Mesendoderm (in vitro differentiated cells): ENCODE measurements around the gene BSN.
"Not testable (repeated sequence)": the region's sequence is repeated elsewhere in the genome, so short reads cannot be mapped to it uniquely, and the experiment has no call there.

Source experiments
- DNase-seq: peaks from one replicate; pipeline ENCODE4 v3.0.0; 2013
- H2AK5ac ChIP-seq: 2 replicates; pipeline ENCODE4 v1.6.1; 2013; ENCODE audit warnings: low read length, inconsistent platforms
- H2BK120ac ChIP-seq: 2 replicates; pipeline ENCODE4 v1.6.1; 2013; ENCODE audit warnings: low read depth, mild to moderate bottlenecking, low read length, moderate library complexity, mixed read lengths
- H2BK15ac ChIP-seq: replicated peaks from 2 replicates; pipeline ENCODE4 v1.6.1; 2013; ENCODE audit warnings: low read depth, mild to moderate bottlenecking, moderate library complexity
- H2BK5ac ChIP-seq: 2 replicates; pipeline ENCODE4 v1.6.1; 2013; ENCODE audit warnings: low read length, inconsistent platforms
- H3K18ac ChIP-seq: 2 replicates; pipeline ENCODE4 v1.6.1; 2013; ENCODE audit warnings: mild to moderate bottlenecking, low read length, mixed read lengths
- H3K23ac ChIP-seq: one replicate; pipeline ENCODE4 v1.6.1; 2013; ENCODE audit warnings: low read length
- H3K27ac ChIP-seq: 2 replicates; pipeline ENCODE4 v1.5.1; 2013; ENCODE audit warnings: low read depth, mild to moderate bottlenecking, inconsistent platforms, low read length, moderate library complexity
- H3K27me3 ChIP-seq: 2 replicates; pipeline ENCODE4 v1.6.1; 2013; ENCODE audit warnings: low read length, control low read depth, mild to moderate bottlenecking, inconsistent platforms; ENCODE audit not compliant: insufficient read depth, poor library complexity
- H3K36me3 ChIP-seq: 2 replicates; pipeline ENCODE4 v1.6.1; 2013; ENCODE audit warnings: low read length, inconsistent platforms; ENCODE audit not compliant: control insufficient read depth, insufficient read depth
- H3K4ac ChIP-seq: one replicate; pipeline ENCODE4 v1.6.1; 2013; ENCODE audit warnings: low read depth, mild to moderate bottlenecking, low read length, moderate library complexity
- H3K4me1 ChIP-seq: 2 replicates; pipeline ENCODE4 v1.6.1; 2013; ENCODE audit warnings: low read depth, low read length, inconsistent platforms; ENCODE audit not compliant: control insufficient read depth
- H3K4me2 ChIP-seq: 2 replicates; pipeline ENCODE4 v1.6.1; 2013; ENCODE audit warnings: low read length
- H3K4me3 ChIP-seq: 2 replicates; pipeline ENCODE4 v1.5.1; 2013; ENCODE audit warnings: mild to moderate bottlenecking, low read length
- H3K56ac ChIP-seq: one replicate; pipeline ENCODE4 v1.6.1; 2013; ENCODE audit warnings: low read length
- H3K79me1 ChIP-seq: 2 replicates; pipeline ENCODE4 v1.6.1; 2013; ENCODE audit warnings: low read length, inconsistent platforms
- H3K79me2 ChIP-seq: 2 replicates; pipeline ENCODE4 v1.6.1; 2013; ENCODE audit warnings: mild to moderate bottlenecking, low read length; ENCODE audit not compliant: control insufficient read depth, insufficient read depth
- H3K9ac ChIP-seq: 2 replicates; pipeline ENCODE4 v1.6.1; 2013; ENCODE audit warnings: low read length, inconsistent platforms
- H4K5ac ChIP-seq: one replicate; pipeline ENCODE4 v1.6.1; 2013; ENCODE audit warnings: low read length
- H4K8ac ChIP-seq: one replicate; pipeline ENCODE4 v1.6.1; 2013; ENCODE audit warnings: low read depth, mild to moderate bottlenecking, control low read depth, low read length, moderate library complexity
- WGBS: extraction: QIAGEN DNeasy Blood & Tissue Kit; methylation state at CpG from one replicate; pipeline ENCODE4 v1.1.7; 2013; ENCODE audit warnings: low lambda C conversion rate, missing lambda C conversion rate; ENCODE audit not compliant: insufficient coverage; ENCODE audit errors: extremely low coverage; 5-methylcytosine and 5-hydroxymethylcytosine counted together

BSN gene

GRCh38 chr3:49685846-49686245 lies 131.6 kb downstream of the BSN start:
- not testable (repeated sequence) for H3K18ac ChIP-seq, H3K9ac ChIP-seq, H3K4me3 ChIP-seq, H3K27me3 ChIP-seq, H3K79me2 ChIP-seq, H3K56ac ChIP-seq, H3K79me1 ChIP-seq, H2BK120ac ChIP-seq, H3K4me1 ChIP-seq, H4K5ac ChIP-seq, H3K36me3 ChIP-seq, H3K4ac ChIP-seq, H3K23ac ChIP-seq, H4K8ac ChIP-seq, H2BK5ac ChIP-seq, H2BK15ac ChIP-seq, H3K4me2 ChIP-seq, DNase-seq, H2AK5ac ChIP-seq, H3K27ac ChIP-seq
- WGBS: no CpG with 5 or more reads among the region's 36 CpGs

- not testable (repeated sequence) for H4K8ac ChIP-seq, H3K4ac ChIP-seq, H3K79me1 ChIP-seq, H2BK120ac ChIP-seq, H4K5ac ChIP-seq, H3K79me2 ChIP-seq, H2BK15ac ChIP-seq, H3K23ac ChIP-seq, H3K4me3 ChIP-seq, H2BK5ac ChIP-seq, H3K4me1 ChIP-seq, H3K36me3 ChIP-seq, H2AK5ac ChIP-seq, H3K27me3 ChIP-seq, H3K18ac ChIP-seq, H3K27ac ChIP-seq
- Histone ChIP-seq H3K9ac (peak overlapping the region; percentile 28), H3K56ac (peak overlapping the region; percentile 87), H3K4me2 (peak overlapping the region; percentile 10)
- no CpG with 5 or more reads among the region's 29 CpGs for WGBS
- peak; percentile 87 for DNase-seq
Measured at GRCh38 chr3:49686346-49686745, 132.1 kb downstream of the BSN start.

GRCh38 chr3:49686769-49687423 lies 132.6 kb downstream of the BSN start:
- not testable (repeated sequence) for H3K18ac ChIP-seq, H3K23ac ChIP-seq, H3K4ac ChIP-seq, H3K4me3 ChIP-seq, H4K8ac ChIP-seq, H3K79me1 ChIP-seq, H2BK5ac ChIP-seq, H2BK15ac ChIP-seq, H2BK120ac ChIP-seq, H3K27ac ChIP-seq, H2AK5ac ChIP-seq, H3K36me3 ChIP-seq, H4K5ac ChIP-seq, H3K27me3 ChIP-seq, H3K79me2 ChIP-seq, H3K4me1 ChIP-seq
- H3K4me2 ChIP-seq: peak overlapping the region; percentile 78
- no CpG with 5 or more reads among the region's 44 CpGs for WGBS
- DNase-seq: peak; percentile 93
- H3K9ac ChIP-seq: peak overlapping the region; percentile 73
- peak overlapping the region; percentile 87 for H3K56ac ChIP-seq

GRCh38 chr3:49687424-49687795 lies 133.1 kb downstream of the BSN start:
- H3K4ac ChIP-seq, H3K56ac ChIP-seq, H4K5ac ChIP-seq, H4K8ac ChIP-seq, H3K4me1 ChIP-seq, H3K4me3 ChIP-seq, H3K23ac ChIP-seq, H3K36me3 ChIP-seq, H3K18ac ChIP-seq, H2BK120ac ChIP-seq, H2AK5ac ChIP-seq, H3K27ac ChIP-seq, H3K79me2 ChIP-seq, H2BK5ac ChIP-seq, DNase-seq, H3K79me1 ChIP-seq, H3K27me3 ChIP-seq, H3K9ac ChIP-seq, H3K4me2 ChIP-seq, H2BK15ac ChIP-seq: not testable (repeated sequence)
- no CpG with 5 or more reads among the region's 12 CpGs for WGBS

- H3K4me3 ChIP-seq, H3K4me1 ChIP-seq, H3K27ac ChIP-seq, H3K79me2 ChIP-seq, H3K9ac ChIP-seq, H3K36me3 ChIP-seq, H2AK5ac ChIP-seq, H2BK5ac ChIP-seq, H2BK15ac ChIP-seq, H4K8ac ChIP-seq, H3K4ac ChIP-seq, H3K23ac ChIP-seq, H3K27me3 ChIP-seq, H2BK120ac ChIP-seq, DNase-seq, H3K18ac ChIP-seq, H4K5ac ChIP-seq, H3K4me2 ChIP-seq, H3K79me1 ChIP-seq: not testable (repeated sequence)
- no CpG with 5 or more reads among the region's 7 CpGs for WGBS
- peak overlapping the region; percentile 51 for H3K56ac ChIP-seq
Measured at GRCh38 chr3:49688338-49689045, 134.2 kb downstream of the BSN start.
